ENCODE measurements around the gene RAB31.
"Not testable (repeated sequence)": the region's sequence is repeated elsewhere in the genome, so short reads cannot be mapped to it uniquely, and the experiment has no call there.

Gene RAB31

DNA sequence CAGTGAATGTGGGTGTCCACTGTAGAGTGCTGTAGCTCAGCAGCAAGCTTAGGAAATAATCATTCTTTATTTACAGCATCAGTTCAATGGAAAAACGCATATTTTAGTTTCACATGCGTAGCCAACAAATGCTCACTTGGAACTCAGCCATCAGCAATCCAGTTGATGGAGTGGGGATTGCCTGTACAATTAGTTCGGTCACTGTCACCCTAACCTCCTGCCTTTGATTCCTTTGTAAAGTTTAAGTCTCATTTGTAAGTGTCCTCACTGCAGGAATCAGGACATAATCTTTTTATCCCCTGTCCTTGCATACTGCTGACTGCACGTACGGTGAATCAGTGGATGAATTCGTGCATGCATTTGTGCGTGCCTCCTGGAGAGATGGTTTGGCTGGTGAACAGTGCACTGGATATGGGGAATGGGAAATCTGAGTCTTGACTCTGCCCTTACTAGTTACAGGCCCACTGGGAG lies 55.9 kb downstream of the RAB31 start:
- no peak for DNase-seq

DNA sequence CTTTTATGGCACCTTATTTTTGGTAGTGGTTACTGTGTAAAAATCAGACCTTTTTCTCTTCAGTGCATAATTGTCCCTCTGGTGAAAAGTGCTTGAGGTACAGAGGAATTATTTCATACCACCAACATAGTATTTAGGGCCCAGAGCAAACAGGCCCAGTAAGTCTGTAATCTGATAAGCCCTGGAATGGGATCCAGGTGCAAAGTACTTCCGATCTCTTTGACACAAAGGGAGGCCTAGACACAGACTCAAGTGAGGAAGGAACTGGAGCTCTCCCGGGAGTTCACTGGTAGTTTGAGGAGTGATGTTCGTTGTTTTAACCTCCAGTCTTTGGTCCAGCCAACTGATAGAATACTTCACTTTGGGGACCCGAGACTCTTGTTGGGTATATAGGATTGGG lies 57.4 kb downstream of the RAB31 start:
- no peak for DNase-seq

DNA sequence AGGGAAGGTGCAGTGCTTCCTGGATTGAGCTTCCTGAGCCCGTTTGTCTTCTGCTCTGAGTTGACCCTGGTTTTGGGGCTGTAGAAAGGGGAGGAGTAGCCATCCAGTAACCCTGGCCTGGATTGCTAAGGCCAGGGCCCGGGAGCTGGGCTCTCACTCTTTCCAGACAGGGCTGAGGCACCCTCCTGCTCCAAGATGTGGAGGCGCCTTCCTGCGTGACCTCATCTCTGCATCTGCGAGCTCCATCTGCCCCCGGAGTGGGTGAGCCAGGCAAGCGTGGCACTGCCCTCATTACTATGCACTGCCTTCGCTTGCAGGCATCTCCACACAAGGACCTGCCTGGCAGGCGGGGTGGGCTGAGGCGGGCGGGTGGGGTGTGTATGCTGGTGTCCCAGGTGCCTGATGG lies 58.0 kb downstream of the RAB31 start:
- DNase-seq, result no peak

DNA sequence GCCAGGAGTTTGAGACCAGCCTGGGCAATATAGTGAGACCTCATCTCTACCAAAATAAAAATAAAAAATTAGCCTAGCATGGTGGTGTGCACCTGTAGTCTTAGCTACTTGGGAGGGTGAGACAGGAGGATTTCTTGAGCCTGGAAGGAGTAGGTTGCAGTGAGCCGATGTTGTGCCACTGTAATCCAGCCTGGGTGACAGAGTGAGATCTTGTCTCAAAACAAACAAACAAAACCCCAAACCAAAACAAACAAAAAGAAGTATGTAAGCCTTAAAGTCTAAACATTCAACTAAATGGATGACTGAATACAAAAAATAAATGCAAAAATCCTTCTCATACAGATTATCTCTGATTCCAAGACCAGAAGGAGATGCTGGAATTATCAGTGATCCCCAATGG lies 58.6 kb downstream of the RAB31 start:
- DNase-seq, result no peak

DNA sequence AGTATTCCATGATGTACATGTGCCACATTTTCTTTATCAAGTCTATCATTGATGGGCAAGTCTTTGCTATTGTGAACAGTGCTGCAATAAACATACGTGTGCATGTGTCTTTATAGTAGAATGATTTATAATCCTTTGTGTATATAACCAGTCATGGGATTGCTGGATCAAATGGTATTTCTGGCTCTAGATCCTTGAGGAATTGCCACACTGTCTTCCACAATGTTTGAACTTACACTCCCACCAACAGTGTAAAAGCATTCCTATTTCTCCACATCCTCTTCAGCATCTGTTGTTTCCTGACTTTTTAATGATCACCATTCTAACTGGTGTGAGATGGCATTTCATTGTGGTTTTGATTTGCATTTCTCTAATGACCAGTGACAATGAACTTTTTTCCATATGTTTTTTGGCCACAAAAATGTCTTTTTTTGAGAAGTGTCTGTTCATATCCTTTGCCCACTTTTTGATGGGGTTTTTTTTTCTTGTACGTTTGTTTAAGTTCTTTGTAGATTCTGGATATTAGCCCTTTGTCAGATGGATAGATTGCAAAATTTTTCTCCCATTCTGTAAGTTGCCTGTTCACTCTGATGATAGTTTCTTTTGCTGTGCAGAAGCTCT lies 60.1 kb downstream of the RAB31 start:
- DNase-seq, result not testable (repeated sequence)

DNA sequence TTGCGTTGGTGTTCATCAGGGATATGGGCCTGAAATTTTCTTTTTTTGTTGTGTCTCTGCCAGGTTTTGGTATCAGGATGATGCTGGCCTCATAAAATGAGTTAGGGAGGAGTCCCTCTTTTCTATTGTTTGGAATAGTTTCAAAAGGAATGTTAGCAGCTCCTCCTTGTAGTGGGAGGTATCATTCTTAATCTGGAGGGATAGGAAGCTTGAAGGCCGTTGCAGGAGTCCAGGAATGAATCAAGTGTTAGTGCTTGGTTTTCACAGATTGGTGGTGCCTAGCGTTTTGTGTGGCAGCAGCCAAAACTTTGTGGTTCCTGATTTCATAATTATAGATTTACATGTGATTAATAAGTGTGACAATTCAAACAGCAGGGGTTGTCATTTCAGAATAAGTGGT lies 62.0 kb downstream of the RAB31 start:
- DNase-seq, result not testable (repeated sequence)

DNA sequence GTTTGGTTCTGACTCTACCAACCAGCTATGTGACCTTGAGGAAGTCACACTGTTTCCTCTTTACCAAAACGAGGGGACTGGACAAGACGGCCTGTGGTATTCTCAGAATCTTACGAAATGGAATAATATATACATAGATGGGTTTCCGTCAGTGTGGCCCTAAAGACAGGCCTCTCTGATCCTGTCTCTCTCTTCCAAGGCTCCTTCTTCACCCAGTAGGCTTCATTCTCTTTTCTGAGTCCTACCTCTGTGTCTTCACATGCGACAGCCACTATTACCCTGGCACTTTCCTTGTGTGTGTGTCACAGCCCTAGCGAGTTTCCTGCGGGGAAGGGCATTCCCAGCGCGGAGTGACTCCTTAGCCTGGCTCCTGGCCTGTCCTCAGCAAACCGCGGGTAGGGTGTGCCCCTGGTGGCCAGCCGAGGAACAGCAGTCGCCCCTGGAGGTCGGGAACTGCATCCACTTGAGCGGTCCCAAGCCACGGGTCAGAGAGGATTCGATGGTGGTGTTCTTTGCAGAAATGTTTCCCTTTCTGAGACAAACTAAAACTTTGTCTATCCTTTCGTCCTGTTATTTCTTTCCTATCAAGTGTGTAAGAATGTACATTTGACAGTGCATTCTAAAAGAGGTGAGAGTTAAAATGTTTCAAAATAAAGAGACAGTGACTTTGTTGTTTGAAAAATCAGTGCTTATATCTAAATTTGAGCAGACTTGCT lies 63.3 kb downstream of the RAB31 start:
- DNase-seq, result peak; percentile 13

DNA sequence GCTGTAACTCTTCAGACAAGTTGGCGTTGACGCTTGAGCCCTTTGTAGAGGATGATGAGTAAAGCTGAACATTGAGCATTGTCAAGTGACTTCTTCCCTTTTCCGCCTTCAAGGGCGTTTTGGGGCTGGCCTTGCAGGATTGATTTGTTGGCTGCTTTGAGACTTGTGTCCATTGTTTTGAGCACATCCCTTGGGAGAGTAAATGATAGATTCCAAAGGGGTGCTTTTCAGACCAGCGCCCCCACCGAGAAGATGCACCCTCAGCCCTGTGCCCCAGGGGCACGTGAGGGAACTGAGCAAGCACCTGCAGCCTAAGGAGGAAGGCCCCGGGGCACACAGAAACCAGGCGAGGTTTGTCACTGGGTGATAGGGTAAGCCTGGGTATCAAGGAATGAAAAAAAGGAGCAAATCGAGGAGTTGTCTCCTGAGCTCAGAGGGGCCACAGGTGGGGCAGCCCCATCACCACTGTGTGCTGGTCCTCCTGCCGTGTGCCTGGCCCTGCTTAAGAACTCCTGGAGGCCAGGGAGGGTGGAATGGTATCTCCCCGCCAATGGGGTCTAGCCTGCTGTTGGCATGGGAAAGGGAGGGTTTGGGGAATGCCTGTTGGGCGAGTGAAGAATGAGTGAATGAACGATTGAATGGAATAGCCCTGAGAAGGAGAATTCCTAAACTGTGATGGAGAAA lies 64.0 kb downstream of the RAB31 start:
- no peak for DNase-seq

DNA sequence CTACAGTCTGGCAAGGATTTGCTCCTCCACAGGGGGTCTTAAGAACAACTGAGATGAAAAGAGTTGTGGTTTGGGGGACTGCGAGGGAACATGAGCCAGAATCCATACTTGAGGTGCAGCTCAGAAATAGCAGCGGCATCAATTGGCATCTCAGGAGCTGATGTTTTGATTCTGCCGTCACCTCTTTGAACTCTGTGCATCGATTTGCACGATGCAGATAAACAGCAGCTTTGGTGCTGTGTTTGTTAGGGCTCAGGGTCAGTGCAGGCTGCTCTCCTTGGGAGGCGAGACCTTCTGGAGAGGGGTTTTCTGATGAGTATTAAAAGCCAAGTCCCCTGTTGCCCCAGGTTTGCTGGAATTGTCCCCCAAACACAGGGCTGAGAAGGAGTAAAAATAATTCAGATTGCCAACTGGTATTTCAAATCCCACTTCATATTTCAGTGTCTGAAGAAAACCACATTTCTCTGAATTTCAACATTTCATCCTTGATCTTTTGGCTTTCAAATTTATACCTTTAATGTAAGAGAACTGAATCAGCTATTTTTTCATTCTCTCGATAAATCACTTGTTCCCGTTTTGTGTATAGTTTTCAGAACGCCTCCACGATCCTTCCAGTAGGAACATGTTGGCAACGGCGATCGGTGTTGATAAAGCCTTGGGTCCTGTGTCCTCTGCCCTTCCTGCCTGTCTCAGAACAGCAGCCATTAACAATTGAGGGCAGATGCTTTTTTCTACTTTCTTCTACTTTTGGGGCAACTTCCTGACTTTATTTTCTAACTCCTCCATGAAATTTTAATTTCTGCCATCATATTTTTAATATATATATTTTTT lies 65.0 kb downstream of the RAB31 start:
- DNase-seq, result no peak

DNA sequence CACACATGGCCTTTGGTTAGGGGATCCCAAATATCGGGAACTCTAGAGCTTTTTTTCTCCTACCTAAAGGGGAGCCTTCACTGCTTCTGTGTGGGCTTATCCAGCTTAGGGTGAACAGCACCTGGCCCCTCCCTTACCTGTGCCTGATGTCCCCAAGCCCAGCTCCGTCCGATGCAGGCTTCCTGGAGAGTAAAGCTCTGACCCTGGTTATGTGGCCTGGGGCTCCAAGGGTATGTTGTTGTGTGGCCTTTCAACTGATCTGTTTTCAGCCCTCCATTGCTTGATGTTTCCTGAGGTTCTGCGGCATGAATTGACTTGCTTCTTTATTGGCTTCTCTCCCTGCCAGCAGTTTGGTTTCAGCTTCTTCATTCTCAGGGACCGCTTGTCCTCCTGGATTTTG lies 66.0 kb downstream of the RAB31 start:
- DNase-seq, result no peak

DNA sequence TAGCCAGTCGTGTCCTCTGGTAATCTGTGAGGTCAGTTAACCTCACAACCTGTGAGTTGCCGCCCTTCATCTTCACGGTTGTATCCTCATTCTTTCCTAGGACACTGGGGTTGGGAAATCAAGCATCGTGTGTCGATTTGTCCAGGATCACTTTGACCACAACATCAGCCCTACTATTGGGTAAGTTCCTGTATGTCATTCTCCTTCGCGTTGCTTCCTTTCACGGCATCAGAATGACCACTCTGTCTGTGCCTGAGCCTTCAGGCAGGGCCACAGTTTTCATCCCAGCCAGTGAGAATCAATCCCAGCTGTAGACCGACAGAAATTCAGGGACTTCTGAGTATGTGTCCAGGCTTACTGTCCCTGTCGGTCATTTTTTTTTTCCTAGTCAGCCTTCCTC lies 67.1 kb downstream of the RAB31 start:
- no peak for DNase-seq

DNA sequence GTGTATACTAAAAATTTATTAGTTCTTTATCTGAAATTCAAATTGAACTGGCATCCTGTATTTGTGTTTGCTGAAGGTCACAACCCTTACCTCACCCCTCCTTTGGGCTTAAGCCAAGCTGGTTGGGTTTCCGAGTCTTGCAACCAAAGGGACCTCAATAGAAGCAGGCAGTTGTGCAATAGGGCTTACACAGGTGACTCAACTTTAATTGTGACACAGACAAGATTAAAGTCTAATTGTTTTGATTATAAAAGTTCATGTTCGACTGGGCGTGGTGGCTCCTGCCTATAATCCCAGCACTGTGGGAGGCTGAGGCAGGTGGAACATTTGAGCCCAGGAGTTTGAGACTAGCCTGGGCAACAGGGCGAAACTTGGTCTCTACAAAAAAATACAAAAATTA lies 71.5 kb downstream of the RAB31 start:
- no peak for DNase-seq

DNA sequence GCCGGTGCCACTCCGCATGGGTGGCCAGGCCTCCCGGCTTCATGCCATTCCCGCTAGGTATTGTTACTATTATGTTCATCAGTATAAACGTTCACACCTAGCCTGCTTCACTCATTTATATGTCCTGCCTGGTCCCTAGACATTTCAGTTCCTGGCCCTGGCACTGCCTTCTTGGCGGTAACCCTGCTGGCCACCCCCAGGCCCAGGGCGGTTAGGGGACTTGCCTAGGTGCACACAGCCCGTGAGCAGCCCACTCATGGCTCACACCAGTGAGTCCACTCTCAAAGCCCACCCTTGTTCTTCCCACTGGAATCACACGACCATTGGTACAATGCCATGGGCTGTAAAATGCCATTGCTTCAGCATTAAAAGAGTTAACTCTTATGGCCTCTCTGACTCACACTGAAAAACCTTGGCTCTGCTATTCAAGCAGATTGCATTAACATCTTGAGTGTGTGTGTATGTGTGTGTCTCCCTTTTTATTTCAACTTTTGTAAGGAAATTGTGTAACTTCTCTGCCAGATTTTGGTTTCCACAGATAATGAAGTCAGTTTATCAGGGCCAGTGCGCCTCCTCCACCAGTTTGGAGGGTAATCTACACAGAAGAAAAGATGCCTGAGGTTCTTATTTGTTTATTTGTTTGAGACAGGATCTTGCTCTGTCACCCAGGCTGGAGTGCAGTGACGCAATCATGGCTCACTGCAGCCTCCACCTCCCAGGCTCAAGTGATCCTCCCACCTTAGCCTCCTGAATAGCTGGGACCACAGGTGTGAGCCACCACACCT lies 74.2 kb downstream of the RAB31 start:
- DNase-seq, result no peak

DNA sequence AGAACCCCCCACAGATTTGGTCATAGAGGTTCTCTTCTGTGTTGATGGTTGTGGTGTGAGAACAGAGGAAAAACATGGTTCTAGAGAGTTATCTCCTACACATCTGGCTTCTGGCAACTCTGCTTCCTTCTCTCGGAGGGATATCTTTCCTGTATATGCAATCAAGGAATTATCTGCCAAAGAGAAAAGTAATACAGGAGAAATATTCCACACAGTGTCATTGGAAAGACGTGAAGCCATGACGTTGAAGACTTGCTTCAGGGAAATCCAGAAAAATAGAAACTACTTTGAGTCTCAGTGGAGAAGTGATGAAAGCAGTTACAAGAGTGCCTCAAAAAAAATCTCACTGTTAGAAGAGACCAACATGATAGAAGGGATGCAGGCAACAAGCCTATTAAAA lies 78.5 kb downstream of the RAB31 start:
- DNase-seq, result no peak

DNA sequence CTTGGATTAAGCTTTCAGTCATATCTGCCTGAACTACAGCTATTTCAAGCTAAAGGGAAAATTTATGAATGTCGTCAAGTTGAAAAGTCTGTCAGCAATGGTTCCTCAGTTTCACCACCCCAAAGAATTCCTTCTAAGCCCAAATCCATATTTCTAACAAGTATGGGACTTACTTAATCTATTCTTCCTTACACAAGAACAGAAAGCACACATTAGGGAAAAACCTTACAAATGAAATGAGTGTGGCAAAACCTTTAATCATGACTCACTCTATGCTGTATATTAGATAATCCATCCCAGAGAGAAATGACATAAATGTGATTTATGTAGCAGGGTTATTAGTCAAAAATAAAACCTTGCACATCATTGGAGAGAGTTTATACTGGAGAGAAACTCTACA lies 78.9 kb downstream of the RAB31 start:
- DNase-seq, result no peak

DNA sequence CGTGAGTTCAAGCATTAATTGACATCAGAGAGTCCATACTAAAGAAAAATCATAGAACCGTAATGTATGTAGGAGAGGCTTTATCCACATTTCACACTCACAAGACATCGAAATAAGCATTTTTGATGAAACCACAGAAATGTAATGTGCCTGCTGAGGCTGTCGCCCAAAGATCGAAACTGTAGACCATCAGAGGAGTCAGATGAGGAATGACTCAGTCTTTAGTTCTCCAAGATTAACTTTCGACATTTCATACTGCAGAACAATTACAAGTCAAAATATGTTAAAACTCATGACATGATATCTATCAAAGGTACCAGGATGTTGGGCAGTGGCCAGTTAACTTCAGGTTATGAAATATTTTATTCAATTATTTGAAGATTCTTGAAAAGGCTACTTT lies 79.6 kb downstream of the RAB31 start:
- DNase-seq, result no peak

DNA sequence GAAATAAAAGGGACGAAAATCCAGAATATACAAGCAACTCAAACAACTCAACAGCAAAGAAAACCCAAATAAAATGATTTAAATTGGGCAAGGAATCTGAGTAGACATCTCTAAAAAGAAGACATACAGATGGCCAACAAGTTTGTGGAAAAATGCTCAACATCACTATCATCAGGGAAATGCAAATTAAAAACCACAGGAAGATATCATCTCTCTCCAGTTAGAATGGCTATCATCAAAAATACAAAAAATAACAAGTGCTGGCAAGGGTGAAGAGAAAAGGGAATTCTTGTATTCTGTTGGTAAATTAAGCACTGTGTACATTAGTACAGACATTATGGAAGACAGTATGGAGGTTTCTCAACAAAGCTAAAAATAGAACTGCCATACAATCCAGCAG lies 80.0 kb downstream of the RAB31 start:
- no peak for DNase-seq

DNA sequence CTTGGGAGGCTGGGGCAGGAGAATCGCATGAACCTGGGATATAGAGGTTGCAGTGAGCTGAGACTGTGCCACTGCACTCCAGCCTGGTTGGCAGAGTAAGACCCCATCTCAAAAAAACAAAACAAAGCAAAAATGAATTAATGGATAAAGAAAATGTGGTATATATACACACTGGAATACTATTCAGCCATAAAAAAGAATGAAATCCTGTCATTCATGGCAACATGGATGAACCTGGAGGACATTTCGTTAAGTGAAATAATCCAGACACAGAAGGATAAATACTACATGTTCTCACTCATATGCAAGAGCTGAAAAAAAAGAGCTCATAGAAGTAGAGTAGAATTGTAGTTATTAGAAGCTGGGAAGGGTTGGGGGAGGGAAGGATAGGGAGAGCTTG lies 80.8 kb downstream of the RAB31 start:
- no peak for DNase-seq

DNA sequence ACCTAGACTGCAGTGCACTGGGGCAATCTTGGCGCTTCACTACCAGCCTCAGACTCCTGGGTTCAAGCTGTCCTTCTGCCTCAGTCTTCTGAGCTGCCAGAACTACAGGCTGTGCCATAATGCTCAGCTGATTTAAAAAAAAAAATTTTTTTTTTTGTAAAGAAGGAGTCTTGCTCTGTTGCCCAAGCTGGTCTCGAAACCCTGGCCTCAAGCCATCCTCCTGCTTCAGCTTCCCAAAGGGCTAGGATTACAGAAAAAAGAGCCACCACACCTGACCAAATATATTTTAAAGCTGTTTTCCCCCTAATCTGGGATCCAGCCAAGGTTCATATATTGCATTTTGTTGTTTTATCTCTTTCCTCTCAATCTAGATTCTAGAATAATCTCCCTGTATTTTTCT lies 82.2 kb downstream of the RAB31 start:
- DNase-seq, result no peak

DNA sequence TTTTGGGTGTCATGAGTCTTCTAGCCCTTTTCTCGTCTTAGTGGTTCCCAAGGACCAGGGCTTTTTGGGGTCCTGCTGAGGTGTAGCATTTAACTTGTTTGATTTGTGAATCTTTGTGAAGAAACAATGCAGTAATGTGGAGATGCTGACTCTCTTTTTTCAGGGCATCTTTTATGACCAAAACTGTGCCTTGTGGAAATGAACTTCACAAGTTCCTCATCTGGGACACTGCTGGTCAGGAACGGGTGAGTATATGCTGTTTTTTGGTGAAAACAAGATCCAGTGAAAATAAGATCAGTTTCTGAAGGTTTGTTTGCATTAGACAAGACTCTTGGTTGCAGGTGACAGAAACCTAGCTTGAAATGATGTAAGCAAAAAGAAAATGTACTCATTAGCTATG lies 83.9 kb downstream of the RAB31 start:
- no peak for DNase-seq

DNA sequence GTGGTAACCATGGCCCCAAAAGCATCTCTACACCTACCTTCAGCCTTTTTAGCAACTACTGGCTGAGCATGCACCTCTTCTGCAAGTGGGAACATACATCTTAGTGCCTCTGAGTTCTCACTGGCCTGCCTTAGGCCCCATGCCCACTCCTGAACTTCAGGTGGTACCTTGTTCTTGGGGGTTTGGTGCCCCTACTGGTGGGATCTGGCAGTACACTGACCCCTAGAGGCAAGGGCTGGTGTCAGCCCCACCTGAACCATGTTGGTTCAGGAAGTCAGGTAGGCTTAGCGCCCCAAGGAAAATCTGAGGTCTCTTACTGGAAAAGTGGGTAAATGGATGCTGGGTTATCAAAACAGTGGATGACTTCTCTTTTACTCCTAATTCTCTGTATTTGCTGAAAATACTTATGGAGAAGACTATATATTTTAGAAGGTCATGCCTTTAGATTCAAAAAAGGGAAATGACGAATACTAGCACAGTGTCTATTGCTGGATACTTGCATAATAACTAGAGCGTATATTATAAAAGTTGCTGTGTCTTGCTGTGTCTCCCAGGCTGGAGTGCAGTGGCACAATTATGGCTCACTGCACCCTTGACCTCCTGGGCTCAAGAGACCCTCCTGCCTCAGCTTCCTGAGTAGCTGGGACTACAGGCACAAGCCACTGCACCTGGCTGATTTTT lies 84.6 kb downstream of the RAB31 start:
- DNase-seq, result no peak

DNA sequence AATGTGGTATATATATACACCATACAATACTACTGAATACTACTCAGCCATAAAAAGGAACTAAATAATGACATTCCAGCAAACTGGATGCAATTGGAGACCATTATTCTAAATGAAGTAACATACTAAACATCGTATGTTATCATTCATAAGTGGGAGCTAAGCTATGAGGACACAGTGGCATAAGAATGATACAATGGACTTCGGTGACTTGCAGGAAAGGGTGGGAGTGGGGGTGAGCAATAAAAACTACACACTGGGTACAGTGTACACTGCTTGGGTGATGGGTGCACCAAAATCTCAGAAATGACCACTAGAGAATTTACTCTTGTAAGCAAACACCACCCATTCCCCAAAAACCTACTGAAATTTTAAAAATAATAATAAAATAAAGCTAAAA lies 87.9 kb downstream of the RAB31 start:
- DNase-seq, result no peak
